GM21825 (cell line): ENCODE results near the gene NFU1.
"Not testable (repeated sequence)": the region's sequence is repeated elsewhere in the genome, so short reads cannot be mapped to it uniquely, and the experiment has no call there.

Experiments used
- ATAC-seq: cut with Tn5 transposase; IDR thresholded peaks from one replicate; pipeline ENCODE4 v1.9.1; 2021; ENCODE audit warnings: mild to moderate bottlenecking, moderate library complexity; ENCODE audit not compliant: unreplicated experiment

NFU1 gene

DNA sequence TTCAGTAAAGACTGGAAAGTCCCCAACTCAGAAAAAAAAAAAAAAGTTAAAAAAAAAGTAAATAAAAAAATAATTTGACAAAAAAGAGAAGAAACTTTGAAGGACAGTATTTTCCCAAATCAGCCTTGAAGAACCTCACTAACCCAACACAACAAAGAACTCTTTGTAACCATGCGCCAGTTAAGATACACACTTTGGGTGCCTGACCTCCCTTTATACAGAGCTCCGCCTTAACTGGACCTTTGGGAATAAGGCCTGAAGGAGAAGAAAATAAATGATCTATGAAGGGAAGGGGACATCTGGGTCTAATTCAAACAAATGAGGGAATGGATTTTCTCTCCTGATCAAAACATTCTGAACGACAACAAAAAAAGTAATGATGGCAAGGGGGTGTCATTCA, 48.0 kb downstream of the NFU1 start:
- ATAC-seq = no peak

DNA sequence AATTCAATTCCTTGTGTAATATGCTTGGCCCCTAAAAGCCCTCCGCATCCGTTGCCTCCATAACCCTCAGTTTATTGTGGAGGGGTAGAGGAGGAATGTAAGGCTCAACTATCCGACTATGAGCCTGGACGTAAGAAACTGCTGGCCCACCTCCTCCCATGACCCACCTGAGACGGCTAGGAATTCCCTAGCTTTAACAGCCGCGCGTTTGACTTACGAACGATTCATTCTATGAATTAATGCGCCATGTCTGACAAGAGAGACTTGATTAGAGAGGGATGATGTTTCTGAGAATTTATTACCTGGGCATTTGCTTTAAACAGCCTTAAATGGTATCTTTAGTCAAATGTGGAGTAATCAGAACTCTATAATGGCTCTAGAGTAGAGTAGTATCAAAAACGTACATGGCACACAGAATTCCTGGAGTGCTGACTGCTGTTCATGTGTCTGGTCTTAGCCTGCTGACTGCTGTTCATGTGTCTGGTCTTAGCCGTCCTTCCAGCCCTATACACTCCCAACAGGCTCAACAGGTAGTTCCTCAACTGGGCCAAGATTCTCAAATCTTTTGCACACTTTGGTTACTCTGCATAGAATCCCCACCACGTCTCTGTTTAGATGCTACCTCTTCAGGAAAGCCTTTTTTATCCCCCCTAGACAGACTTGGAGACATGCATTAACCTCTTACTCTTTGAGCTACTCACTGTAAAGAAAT, 49.3 kb downstream of the NFU1 start:
- no peak for ATAC-seq

DNA sequence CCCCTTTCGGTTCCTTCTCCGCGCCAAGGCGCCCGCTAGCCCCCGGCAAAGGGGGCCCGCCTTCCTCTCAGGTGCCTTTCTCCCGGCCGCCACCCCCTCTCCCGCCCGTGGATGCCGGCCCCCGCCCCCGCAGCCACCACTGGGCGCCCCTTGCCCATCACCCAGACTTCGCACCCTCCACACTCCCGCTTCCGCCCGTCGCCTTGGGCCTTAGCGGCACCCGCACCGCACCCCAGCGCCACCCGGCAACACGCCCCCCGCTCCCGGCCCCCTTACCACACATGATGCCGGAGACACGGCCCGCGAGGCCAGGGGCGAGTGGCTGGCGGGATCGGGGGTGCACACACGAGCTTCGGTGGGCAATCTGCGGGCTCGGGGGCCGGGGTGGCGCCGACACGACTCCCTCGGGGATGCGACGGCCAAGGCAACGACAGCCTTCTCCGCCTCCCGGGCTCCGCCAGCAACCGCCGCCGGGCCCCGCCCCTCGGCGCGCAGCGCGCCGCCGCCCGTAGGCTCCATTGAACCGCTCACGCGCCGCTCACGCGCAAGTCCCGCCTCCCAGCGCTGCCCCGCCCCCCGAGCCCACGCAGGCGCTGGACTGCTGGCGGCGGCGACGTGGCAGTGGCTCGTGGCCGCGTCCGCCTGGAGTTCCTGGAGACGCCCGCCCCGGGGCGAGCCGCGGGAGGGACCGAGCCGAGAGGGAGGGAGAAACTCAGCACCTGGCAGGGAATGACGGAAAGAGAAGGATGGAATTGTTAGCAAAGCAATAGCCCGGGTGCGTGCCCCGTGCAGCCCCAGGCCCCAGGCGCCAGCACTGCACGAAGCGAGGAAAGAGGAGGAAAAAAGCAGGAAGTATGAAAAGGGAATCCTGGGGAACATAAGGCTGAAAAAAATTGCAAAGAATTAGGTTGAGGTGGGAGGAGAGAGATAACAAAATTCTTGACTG, 50.2 kb downstream of the NFU1 start, which contains the start of gene GFPT1:
TSS of gene GFPT1 (minus strand) at position 439 of the 946 bp plus-strand sequence. CDS start at position 283, 156 bp downstream.
- ATAC-seq = peak; percentile 88

DNA sequence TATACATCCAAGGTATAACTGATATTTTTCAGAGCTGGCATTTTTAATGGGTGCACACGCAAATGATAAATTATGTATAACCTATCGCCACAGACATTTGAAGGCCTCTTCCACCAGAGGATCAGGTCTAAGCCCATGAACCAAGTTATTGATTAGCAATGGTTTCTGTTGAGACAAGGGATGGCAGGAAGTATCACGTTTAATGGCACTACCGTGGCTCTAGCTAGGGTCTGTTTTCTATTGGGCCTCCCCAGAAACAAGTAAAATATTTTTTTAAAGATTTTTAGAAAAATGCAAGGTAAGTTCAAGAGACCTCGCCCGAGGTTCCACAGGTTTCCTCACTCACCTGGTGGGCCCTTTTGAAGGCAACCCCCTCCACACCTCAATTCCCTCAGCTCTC, 50.9 kb downstream of the NFU1 start:
- ATAC-seq = no peak

DNA sequence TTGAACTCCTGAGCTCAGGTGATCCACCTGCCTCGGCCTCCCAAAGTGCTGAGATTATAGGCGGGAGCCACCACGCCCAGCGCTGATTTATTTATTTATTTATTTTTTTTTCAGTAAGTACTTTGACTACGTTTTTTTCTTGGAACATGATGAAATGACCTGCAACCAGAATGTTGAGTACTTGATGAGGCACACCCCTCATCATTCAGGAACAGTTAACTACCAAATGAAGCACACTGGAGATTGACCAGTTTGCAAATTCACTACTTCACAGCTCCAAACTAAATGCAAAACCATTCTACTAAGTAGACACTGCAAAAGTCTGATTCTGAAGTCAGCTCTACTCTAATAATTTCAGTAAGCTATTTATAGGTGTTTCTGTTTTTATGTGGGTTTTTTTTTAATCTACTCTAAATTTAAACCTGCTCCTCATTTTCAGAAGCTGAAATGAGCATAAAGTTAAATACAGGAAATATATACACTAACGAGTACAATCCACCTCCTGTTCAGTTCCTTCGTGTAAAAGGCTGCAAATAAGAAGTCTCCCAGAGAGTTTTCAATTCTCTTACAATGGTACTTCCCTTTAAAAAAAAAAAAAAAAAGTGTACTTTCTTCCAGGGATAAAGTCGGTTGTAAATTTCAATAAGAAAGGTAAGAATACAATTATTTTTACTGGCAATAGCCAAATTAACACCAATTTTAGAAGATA, 51.6 kb downstream of the NFU1 start:
- ATAC-seq = no peak

DNA sequence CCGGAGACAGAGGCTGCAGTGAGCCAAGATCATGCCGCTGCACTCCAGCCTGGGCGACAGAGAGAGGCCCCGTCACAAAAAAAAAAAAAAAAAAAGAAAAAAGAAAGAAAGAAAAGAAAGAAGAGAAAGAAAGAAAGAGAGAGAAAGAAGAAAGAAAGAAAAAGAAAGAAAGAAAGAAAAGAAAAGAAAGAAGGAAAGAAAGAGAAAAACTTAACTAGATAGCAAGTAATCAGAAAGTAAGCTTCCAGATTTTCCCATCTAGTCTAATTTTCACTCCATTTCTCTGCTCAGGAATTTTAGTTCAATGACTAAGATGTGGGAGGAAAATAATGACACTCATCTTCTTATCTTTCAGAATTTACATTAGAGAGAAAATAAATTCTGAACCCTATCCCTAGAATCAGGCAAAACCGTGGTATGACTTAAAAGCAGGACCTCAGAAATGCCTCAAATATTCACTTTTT, 52.6 kb downstream of the NFU1 start:
- no peak for ATAC-seq

DNA sequence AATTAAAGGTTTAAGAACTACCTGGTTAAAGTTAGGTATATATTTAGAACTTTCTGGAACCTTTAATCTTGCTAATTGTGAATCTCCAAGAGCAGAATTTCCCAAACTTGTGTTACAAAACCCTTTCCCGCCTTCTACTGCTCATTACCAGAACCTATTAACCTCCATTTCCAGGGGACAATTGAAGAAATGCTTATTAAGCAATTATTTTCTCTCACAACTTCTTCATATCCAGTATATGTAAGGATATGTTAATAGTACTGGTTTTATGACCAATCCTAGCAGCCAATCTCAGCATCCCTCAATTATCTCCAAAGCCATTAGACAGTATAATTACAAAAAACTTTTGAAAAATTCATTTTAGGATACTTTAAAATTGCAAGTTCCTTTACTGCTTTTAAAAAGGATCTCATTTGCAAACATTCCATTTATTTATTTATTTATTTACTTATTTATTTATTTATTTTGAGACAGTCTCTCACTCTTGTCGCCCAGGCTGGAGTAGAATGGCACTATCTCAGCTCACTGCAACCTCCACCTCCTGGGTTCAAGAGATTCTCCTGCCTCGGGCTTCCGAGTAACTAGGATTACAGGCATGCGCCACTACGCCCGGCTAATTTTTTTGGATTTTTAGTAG, 53.9 kb downstream of the NFU1 start:
- no peak for ATAC-seq

DNA sequence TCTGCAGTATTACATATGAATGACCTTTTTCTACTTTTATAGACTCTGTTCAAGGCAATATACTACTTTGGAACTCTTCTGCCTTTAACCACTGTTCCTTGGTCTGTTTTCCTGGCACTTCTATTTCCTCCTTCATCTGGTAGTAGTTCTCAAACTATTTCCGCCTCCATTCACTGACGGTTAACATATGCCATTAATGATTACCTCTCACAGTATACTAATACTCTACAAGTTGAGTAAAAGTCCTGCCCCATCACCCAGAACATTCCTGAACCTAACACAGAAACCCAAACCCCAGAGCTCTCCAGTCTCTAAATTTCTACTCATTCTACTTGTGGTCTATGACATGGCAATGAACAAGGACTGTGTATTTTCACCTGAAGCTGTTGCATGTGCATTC, 54.7 kb downstream of the NFU1 start:
- ATAC-seq = no peak

DNA sequence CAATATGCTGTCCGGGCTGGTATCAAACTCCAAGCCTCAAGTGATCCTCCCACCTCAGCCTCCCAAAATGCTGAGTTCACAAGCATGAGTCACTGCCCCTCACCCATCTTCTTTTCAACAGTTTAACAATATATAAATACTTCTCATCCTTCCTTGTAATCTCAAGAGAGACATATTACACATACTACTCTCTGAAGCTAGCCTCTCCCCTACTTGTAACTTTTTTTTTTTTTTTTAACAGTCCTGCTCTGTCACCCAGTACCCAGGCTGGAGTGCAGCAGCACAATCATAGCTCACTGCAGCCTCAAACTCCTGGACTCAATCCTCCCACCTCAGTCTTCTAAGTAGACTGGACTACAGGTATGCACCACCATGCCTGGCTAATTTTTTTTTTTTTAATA, 55.9 kb downstream of the NFU1 start:
- no peak for ATAC-seq

DNA sequence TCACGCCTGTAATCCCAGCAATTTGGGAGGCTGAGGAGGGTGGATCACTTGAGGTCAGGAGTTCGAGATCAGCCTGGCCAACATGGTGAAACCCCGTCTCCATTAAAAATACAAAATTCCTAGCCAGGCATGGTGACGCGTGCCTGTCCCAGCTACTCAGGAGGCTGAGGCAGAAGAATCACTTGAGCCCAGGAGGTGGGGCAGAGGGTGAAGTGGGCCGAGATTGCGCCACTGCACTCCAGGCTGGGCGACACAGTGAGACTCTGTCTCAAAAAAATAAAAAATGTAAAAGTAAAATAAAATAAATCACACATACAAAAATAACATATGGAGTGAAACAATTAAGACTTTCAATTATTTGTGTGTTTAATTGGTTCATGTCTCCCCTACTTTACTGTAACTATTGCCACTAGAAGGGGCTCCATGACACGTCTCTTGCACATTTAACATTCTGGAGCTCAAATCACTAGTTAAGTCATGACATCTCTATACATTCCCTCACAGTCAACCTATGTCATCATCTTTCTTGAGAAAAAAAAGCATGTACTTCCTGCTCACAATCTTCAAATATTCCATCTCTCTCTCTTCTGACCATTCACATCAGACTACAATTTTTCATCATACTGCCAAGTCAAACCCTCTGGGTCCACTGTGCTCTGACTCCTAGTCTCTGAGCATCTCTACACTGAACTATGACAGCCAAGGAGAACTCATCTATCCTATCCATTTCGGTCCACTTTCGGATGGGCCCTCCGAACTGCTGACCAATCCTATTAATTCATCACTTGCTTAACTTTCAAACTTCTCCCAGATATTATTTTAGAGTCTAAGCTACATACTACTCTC, 56.9 kb downstream of the NFU1 start:
- no peak for ATAC-seq

DNA sequence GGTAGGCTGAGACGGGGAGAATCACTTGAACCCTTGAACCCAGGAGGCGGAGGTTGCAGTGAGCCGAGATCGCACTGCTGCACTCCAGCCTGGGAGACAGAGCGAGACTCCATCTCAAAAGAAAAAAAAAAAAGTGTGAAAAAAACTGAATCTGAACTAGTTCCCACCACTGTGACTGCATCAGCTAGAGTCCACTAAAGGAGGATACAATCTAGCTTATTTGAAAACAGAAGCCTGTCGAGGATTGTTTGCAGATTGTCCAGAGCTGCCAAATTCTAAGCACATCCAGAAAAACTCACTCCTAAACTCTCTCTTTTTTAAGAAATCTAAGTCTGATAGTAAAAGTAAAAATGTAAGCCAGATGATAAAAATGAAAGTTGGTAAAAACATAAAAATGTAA, 60.8 kb downstream of the NFU1 start:
- no peak for ATAC-seq

DNA sequence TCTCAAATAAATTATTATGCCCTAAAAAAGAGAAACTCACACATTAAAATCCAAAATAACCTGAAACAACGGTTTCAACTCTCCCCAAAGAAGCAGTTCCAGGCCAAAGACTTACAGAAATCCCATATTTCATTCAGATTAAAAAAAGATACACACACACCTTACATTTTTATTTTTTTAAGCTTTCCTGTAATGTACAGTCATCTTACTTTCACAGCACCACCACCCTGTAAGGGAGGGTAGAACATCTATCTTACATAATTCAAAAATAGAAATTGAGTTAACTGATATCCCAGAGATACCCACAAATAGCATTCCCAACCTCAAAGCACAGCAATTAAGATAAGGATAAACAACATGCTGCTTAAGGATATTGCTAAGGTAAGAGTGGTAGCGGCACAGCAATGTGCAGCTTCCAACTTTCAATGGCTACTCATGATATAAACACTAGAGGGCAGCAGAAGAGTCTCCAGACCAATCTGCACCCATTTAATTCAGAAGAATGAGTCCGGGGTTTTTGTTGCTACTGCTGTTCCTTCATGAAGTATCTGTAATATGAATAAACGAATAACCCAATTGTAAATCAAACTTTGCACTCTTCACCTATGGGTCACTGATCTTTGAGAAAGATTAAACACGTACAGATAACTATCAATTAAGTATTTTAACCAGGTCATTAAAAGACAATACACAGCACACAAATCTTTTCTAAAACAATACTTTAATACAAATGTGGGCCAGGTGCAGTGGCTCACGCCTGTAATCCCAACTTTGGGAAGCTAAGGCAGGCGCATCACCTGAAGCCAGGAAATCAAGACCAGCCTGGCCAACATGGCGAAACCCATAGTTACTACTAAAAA, 61.5 kb downstream of the NFU1 start:
- ATAC-seq = no peak

DNA sequence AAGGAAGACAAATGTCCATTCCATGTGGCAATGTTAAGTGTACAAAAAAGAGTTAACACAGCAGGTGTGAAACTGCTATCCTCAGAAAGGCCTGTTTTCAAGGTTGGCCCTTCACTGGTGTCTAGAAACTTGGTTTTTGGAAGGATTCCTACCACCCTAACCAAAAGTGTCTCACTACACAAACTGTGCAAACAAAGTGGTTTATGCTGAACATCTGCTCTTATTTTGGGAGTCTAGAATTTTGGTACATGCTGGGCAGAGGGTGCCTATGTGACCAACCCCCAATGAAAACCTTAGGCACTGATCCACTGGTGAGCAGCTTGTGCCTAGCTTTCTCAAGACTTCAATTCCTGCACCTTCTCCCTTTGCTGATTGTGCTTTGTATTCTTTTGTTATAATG, 64.5 kb downstream of the NFU1 start:
- no peak for ATAC-seq

DNA sequence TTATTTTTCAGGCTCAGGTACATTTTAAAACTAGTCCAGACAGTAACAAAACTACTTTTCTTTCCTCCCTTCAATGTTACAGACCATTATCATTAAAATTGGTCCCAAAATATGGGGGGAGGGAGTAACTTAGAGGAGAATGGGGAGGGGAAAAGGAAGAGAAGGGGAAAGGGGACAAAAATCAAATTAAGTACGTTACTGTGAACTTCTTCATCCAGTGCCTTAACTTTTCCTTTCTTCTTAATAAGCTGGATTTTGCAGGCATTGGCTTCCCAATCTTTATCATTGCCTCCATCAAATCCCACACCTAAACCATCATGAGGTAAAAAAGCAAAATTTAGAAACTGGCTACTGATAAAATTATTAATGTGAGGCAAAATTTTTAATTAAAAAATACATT, 67.4 kb downstream of the NFU1 start:
- ATAC-seq = no peak

DNA sequence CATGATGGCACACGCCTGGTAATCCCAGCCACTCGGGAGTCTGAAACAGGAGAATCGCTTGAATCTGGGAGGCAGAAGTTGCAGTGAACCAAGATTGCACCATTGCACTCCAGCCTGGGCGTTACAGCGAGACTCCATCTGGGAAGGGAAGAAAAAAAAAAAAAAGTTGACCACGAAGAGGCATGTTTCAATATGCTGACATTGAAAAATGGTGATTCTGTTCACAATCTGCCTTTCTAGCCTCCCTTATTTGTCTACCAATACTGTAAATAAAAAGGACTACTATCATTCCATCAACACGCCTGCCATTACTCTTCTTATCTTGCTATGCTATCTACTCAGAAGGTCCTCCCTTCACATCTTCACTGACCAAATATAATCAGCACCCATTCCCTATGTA, 68.6 kb downstream of the NFU1 start:
- ATAC-seq = no peak

DNA sequence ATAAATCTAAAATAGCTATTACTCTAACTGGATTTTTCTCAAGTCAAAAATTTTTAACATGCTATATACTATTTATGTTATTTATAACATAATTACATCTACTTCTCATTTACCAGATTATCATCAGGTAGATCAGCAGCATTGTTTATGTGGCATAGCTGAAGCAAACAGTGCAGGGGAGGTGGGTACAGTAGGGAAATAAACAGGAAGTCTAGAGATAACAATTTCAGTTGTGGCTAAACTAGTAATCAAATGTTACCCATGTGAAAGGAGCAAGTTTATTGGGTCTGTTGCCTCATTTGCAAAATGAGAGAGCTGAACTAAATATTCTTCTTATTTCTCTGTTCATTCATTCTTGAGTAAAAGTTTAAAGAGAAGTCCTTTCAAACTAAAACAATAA, 77.9 kb downstream of the NFU1 start:
- ATAC-seq = no peak

DNA sequence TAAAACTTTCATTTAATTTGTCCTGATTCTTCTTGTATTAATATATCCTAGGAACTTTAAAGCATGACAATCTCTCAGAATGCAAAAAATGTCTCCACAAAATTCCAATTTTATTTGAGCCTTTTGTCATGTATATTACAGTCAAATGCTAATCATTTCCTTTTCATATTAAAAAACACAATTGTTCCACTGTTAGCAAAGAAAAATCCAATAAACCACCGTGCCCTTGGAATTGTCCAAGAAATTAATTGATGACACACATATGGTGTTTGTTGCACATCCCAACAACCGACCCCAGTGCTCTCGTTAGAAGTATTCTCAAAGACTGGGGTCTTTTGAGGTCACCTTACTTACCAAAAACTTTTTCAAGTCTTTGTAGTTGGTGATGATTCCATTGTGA, 78.3 kb downstream of the NFU1 start:
- no peak for ATAC-seq

DNA sequence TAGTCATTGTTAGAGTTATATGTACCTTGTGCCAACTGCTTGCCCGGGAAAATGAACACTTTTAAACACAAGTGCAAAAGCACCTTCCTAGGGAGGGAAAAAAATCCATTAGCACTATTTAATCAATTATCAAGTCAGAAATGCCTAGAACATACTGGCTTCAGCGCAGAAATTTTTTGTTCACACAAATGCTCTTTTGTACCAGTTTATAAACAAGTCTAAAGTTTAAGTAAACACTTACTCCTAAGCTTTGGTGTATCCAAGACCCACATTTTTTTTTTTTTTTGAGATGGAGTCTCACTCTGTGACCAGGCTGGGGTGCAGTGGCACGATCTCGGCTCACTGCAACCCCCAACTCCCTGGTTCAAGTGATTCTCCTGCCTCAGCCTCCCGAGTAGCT, 80.8 kb downstream of the NFU1 start:
- no peak for ATAC-seq

DNA sequence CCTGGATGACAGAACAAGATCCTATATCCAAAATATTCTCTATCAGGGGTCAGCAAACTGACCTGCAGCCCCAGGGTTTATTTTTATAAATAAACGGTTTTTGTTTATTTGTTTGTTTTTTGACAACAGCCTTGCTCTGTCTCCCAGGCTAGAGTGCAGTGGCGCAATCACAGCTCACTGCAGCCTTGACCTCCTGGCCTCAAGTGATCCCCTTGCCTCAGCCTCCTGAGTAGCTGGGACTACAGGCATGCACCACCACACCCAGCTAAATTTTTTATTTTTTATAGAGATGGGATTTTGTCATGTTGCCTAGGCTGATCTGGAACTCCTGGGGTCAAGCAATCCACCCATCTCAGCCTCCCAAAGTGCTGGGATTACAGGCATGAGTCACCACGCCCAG, 82.3 kb downstream of the NFU1 start:
- not testable (repeated sequence) for ATAC-seq
